WTC11 (cell line): ENCODE data around the gene RHOXF2. TPM values are rescaled to one million over a fixed set of nuclear protein-coding genes. Genes with fewer than 3 reads are reported as not detected.

ENCODE experiments used
- ATAC-seq: fragments of 200-7000 bp; cut with Tn5 transposase; 2 replicates; pipeline ENCODE4 v1.10.0; 2021; ENCODE audit warnings: mild to moderate bottlenecking, moderate library complexity
- CTCF ChIA-PET: fragments of 300-600 bp; sonication (Branson Sonifier 250); formaldehyde crosslinking; loops from one replicate; lab custom pipeline; 2021; ENCODE audit warnings: antibody characterized with exemption; lab: Charles Lee
- POLR2A ChIA-PET: fragments of 350-600 bp; sonication (Branson Sonifier 250); formaldehyde crosslinking; loops from one replicate; lab custom pipeline; 2021; ENCODE audit warnings: antibody characterized with exemption; lab: Charles Lee
- DNase-seq: peaks from one replicate; pipeline ENCODE4 v3.0.0; 2021; ENCODE audit warnings: low spot score
- H3K27ac Mint-ChIP-seq: 2 replicates; pipeline ENCODE4 v1.8.0; 2021; ENCODE audit warnings: mixed read lengths
- H3K27me3 Mint-ChIP-seq: 2 replicates; pipeline ENCODE4 v1.8.0; 2021; ENCODE audit warnings: low read depth, mild to moderate bottlenecking, moderate library complexity, mixed read lengths
- H3K36me3 Mint-ChIP-seq: 2 replicates; pipeline ENCODE4 v1.8.0; 2021; ENCODE audit warnings: mixed read lengths
- H3K4me1 Mint-ChIP-seq: 2 replicates; pipeline ENCODE4 v1.8.0; 2022; ENCODE audit warnings: mixed read lengths
- H3K4me3 Mint-ChIP-seq: 2 replicates; pipeline ENCODE4 v1.8.0; 2021; ENCODE audit warnings: mild to moderate bottlenecking, moderate library complexity, mixed read lengths
- H3K9me3 Mint-ChIP-seq: 2 replicates; pipeline ENCODE4 v1.8.0; 2021; ENCODE audit warnings: mixed read lengths
- CBFB ChIP-seq: sonication (generic); formaldehyde crosslinking; IDR thresholded peaks from 2 replicates; pipeline ENCODE4 v1.8.1; 2022; ENCODE audit warnings: mild to moderate bottlenecking, low read depth, missing genetic modification reagents
- ELF4 ChIP-seq: sonication (generic); formaldehyde crosslinking; IDR thresholded peaks from 2 replicates; pipeline ENCODE4 v1.8.1; 2022; ENCODE audit warnings: low read depth, mild to moderate bottlenecking, moderate library complexity, missing genetic modification reagents
- ESRRA ChIP-seq: sonication (generic); formaldehyde crosslinking; IDR thresholded peaks from 2 replicates; pipeline ENCODE4 v1.8.1; 2022; ENCODE audit warnings: mild to moderate bottlenecking, missing genetic modification reagents, borderline replicate concordance
- GABPB1 ChIP-seq: sonication (generic); formaldehyde crosslinking; IDR thresholded peaks from 2 replicates; pipeline ENCODE4 v1.8.1; 2023; ENCODE audit warnings: mild to moderate bottlenecking, missing genetic modification reagents
- GRHL2 ChIP-seq: fragments of 250-450 bp; sonication (Bioruptor Pico); IDR thresholded peaks from 2 replicates; pipeline ENCODE4 v1.8.0; 2022; ENCODE audit warnings: mild to moderate bottlenecking, moderate library complexity; ENCODE audit not compliant: insufficient replicate concordance, severe bottlenecking
- MXD4 ChIP-seq: fragments of 250-450 bp; sonication (Bioruptor Pico); IDR thresholded peaks from 2 replicates; pipeline ENCODE4 v1.8.0; 2021; ENCODE audit warnings: mild to moderate bottlenecking, moderate library complexity, borderline replicate concordance
- SMAD4 ChIP-seq: sonication (generic); formaldehyde crosslinking; IDR thresholded peaks from 2 replicates; pipeline ENCODE4 v1.8.0; 2022; ENCODE audit warnings: mild to moderate bottlenecking, missing genetic modification reagents
- SP1 ChIP-seq: sonication (generic); formaldehyde crosslinking; conservative IDR thresholded peaks from 2 replicates; pipeline ENCODE4 v1.8.1; 2022; ENCODE audit warnings: missing genetic modification reagents
- TCF7 ChIP-seq: sonication (generic); formaldehyde crosslinking; IDR thresholded peaks from 2 replicates; pipeline ENCODE4 v1.8.0; 2022; ENCODE audit warnings: mild to moderate bottlenecking, low read depth, missing genetic modification reagents, moderate library complexity
- ZNF121 ChIP-seq: sonication (generic); formaldehyde crosslinking; IDR thresholded peaks from 2 replicates; pipeline ENCODE4 v1.8.0; 2023; ENCODE audit warnings: missing genetic modification reagents
- ZNF396 ChIP-seq: fragments of 250-450 bp; sonication (Bioruptor Pico); IDR thresholded peaks from 2 replicates; pipeline ENCODE4 v1.8.0; 2021; ENCODE audit warnings: mild to moderate bottlenecking, moderate library complexity, borderline replicate concordance
- ZNF416 ChIP-seq: fragments of 250-450 bp; sonication (Bioruptor Pico); IDR thresholded peaks from 2 replicates; pipeline ENCODE4 v1.9.0; 2021; ENCODE audit warnings: mild to moderate bottlenecking, inconsistent platforms
- total RNA-seq: library from RNA; stranded (reverse); gene quantifications from 3 replicates; pipeline ENCODE4 v1.2.3, GENCODE V29; 2021
- TF ChIP-seq, protein P1 (sequence below): sonication (generic); formaldehyde crosslinking; conservative IDR thresholded peaks from 2 replicates; pipeline ENCODE4 v1.8.1; 2022; ENCODE audit warnings: mild to moderate bottlenecking, missing genetic modification reagents
- TF ChIP-seq, protein P2 (sequence below): sonication (generic); formaldehyde crosslinking; IDR thresholded peaks from 2 replicates; pipeline ENCODE4 v1.8.1; 2022; ENCODE audit warnings: low read depth, missing genetic modification reagents, borderline replicate concordance
- TF ChIP-seq, protein P3 (sequence below): fragments of 250-450 bp; sonication (Bioruptor Pico); IDR thresholded peaks from 2 replicates; pipeline ENCODE4 v1.9.0; 2021; ENCODE audit warnings: mild to moderate bottlenecking, borderline replicate concordance
- TF ChIP-seq, protein P4 (sequence below): sonication (generic); formaldehyde crosslinking; IDR thresholded peaks from 2 replicates; pipeline ENCODE4 v1.8.1; 2022; ENCODE audit warnings: mild to moderate bottlenecking, missing genetic modification reagents, moderate library complexity, borderline replicate concordance
- TF ChIP-seq, protein P5 (sequence below): sonication (generic); formaldehyde crosslinking; IDR thresholded peaks from 2 replicates; pipeline ENCODE4 v1.8.1; 2022; ENCODE audit warnings: mild to moderate bottlenecking, moderate library complexity, missing genetic modification reagents
- TF ChIP-seq, protein P6 (sequence below): sonication (generic); formaldehyde crosslinking; IDR thresholded peaks from 2 replicates; pipeline ENCODE4 v1.8.1; 2022; ENCODE audit warnings: missing genetic modification reagents, borderline replicate concordance

The RHOXF2 gene
- total RNA-seq, 1 experiment from 2014 or later = 0.20 TPM

DNA sequence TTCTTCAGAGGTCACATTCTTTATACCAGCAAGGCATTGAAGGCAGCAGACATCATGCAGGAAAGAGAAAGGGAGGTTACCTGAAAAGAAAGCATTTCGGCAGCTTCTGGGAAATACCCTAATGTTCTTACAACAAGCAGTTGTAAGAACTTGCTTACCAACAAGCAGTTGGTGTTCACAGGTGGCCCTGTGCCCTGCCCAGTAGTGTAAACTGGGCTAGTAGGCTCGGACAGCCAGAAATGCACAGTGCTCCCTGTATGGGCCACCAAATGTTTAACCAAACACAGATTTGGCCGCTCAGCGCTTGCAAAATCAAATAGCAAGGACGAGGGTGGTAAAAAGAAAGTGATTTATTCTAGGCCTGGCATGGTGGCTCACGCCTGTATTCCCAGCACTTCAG is 22.3 kb upstream of the RHOXF2 start:
- Mint-ChIP-seq H3K4me1 (peaks cover 38% of the 10 kb centered on the region), H3K27ac (no peak overlapping the region), H3K9me3 (no peaks in the 10 kb centered on the region), H3K4me3 (no peak overlapping the region), H3K36me3 (no peaks in the 10 kb centered on the region), H3K27me3 (no peaks in the 10 kb centered on the region)
- DNase-seq (no peak), ATAC-seq (no peak)
- POLR2A ChIA-PET = no interaction called here
- CTCF ChIA-PET = no interaction called here
- TF ChIP-seq ESRRA (no peak), CBFB (CRISPR knock-in tag) (no peak), MXD4 (no peak), ZNF396 (CRISPR knock-in tag) (no peak)
- TF ChIP-seq, protein P1, sequence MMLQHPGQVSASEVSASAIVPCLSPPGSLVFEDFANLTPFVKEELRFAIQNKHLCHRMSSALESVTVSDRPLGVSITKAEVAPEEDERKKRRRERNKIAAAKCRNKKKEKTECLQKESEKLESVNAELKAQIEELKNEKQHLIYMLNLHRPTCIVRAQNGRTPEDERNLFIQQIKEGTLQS (CRISPR knock-in tag) = no peak
- TF ChIP-seq, protein P2, sequence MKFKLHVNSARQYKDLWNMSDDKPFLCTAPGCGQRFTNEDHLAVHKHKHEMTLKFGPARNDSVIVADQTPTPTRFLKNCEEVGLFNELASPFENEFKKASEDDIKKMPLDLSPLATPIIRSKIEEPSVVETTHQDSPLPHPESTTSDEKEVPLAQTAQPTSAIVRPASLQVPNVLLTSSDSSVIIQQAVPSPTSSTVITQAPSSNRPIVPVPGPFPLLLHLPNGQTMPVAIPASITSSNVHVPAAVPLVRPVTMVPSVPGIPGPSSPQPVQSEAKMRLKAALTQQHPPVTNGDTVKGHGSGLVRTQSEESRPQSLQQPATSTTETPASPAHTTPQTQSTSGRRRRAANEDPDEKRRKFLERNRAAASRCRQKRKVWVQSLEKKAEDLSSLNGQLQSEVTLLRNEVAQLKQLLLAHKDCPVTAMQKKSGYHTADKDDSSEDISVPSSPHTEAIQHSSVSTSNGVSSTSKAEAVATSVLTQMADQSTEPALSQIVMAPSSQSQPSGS (CRISPR knock-in tag) = no peak

DNA sequence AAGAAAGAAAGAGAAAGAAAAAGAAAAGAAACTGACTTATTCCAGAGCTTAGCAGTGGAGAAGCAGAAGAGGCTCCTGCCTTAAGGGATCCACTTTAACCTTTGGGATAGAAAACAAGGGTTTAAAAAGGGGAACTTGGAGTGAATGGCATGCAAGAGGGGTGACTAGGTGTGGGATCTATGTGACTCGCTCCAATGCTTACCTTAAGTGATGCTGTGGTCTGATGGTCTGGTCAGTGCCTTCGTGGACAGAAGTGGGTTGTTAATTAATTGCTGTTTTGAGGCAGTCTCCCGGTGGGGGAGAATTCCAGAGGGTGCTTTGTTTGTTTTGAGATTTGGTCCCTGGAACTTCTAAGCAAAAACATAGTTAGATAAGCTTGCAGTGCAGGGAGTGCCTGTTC is 21.6 kb upstream of the RHOXF2 start:
- no peak for ATAC-seq
- Mint-ChIP-seq H3K4me1 (peaks cover 45% of the 10 kb centered on the region), H3K9me3 (no peaks in the 10 kb centered on the region), H3K4me3 (no peak overlapping the region), H3K27me3 (no peaks in the 10 kb centered on the region), H3K27ac (no peak overlapping the region), H3K36me3 (no peaks in the 10 kb centered on the region)
- TF ChIP-seq, protein P3, sequence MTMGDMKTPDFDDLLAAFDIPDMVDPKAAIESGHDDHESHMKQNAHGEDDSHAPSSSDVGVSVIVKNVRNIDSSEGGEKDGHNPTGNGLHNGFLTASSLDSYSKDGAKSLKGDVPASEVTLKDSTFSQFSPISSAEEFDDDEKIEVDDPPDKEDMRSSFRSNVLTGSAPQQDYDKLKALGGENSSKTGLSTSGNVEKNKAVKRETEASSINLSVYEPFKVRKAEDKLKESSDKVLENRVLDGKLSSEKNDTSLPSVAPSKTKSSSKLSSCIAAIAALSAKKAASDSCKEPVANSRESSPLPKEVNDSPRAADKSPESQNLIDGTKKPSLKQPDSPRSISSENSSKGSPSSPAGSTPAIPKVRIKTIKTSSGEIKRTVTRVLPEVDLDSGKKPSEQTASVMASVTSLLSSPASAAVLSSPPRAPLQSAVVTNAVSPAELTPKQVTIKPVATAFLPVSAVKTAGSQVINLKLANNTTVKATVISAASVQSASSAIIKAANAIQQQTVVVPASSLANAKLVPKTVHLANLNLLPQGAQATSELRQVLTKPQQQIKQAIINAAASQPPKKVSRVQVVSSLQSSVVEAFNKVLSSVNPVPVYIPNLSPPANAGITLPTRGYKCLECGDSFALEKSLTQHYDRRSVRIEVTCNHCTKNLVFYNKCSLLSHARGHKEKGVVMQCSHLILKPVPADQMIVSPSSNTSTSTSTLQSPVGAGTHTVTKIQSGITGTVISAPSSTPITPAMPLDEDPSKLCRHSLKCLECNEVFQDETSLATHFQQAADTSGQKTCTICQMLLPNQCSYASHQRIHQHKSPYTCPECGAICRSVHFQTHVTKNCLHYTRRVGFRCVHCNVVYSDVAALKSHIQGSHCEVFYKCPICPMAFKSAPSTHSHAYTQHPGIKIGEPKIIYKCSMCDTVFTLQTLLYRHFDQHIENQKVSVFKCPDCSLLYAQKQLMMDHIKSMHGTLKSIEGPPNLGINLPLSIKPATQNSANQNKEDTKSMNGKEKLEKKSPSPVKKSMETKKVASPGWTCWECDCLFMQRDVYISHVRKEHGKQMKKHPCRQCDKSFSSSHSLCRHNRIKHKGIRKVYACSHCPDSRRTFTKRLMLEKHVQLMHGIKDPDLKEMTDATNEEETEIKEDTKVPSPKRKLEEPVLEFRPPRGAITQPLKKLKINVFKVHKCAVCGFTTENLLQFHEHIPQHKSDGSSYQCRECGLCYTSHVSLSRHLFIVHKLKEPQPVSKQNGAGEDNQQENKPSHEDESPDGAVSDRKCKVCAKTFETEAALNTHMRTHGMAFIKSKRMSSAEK (CRISPR knock-in tag) = no peak
- TF ChIP-seq, protein P4, sequence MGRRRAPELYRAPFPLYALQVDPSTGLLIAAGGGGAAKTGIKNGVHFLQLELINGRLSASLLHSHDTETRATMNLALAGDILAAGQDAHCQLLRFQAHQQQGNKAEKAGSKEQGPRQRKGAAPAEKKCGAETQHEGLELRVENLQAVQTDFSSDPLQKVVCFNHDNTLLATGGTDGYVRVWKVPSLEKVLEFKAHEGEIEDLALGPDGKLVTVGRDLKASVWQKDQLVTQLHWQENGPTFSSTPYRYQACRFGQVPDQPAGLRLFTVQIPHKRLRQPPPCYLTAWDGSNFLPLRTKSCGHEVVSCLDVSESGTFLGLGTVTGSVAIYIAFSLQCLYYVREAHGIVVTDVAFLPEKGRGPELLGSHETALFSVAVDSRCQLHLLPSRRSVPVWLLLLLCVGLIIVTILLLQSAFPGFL (CRISPR knock-in tag) = no peak
- TF ChIP-seq SP1 (no peak), ELF4 (no peak), TCF7 (CRISPR knock-in tag) (no peak), GRHL2 (CRISPR knock-in tag) (no peak), ZNF121 (no peak), ZNF416 (no peak)
- TF ChIP-seq, protein P5, sequence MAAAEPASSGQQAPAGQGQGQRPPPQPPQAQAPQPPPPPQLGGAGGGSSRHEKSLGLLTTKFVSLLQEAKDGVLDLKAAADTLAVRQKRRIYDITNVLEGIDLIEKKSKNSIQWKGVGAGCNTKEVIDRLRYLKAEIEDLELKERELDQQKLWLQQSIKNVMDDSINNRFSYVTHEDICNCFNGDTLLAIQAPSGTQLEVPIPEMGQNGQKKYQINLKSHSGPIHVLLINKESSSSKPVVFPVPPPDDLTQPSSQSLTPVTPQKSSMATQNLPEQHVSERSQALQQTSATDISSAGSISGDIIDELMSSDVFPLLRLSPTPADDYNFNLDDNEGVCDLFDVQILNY (CRISPR knock-in tag) = no peak
- CTCF ChIA-PET = no interaction called here
- no peak for DNase-seq
- POLR2A ChIA-PET = no interaction called here

DNA sequence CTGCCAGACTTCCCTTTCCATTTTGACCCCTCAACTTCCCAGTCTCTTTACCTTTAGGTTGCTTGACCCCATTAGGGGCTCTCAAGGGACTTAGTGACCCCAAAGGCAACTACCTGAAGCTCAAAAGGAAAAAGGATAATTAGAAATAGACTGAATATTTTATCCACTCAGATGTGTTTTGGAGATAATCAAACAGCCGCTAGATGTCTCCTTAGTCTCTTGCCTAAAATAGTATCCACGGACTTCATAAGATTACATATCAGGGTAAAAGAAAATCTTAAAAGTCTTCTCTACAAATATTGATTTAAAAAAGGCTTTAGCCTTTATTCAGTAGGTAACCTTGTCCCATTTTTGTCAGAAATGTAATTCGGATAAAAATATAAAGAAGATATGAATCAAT is 21.0 kb upstream of the RHOXF2 start:
- TF ChIP-seq CBFB (CRISPR knock-in tag) (no peak), GABPB1 (no peak), SMAD4 (CRISPR knock-in tag) (no peak)
- TF ChIP-seq, protein P1 (CRISPR knock-in tag) = no peak
- TF ChIP-seq, protein P6, sequence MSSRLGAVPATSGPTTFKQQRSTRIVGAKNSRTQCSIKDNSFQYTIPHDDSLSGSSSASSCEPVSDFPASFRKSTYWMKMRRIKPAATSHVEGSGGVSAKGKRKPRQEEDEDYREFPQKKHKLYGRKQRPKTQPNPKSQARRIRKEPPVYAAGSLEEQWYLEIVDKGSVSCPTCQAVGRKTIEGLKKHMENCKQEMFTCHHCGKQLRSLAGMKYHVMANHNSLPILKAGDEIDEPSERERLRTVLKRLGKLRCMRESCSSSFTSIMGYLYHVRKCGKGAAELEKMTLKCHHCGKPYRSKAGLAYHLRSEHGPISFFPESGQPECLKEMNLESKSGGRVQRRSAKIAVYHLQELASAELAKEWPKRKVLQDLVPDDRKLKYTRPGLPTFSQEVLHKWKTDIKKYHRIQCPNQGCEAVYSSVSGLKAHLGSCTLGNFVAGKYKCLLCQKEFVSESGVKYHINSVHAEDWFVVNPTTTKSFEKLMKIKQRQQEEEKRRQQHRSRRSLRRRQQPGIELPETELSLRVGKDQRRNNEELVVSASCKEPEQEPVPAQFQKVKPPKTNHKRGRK (CRISPR knock-in tag) = no peak
- CTCF ChIA-PET = no interaction called here
- no peak for ATAC-seq
- no peaks in the 10 kb centered on the region for H3K27me3 Mint-ChIP-seq
- no peak for DNase-seq
- H3K4me3 Mint-ChIP-seq = no peak overlapping the region
- H3K9me3 Mint-ChIP-seq = no peaks in the 10 kb centered on the region
- no peak overlapping the region for H3K27ac Mint-ChIP-seq
- POLR2A ChIA-PET = no interaction called here
- H3K36me3 Mint-ChIP-seq = no peaks in the 10 kb centered on the region
- peaks cover 51% of the 10 kb centered on the region for H3K4me1 Mint-ChIP-seq
